IMR-90 (cell line): Measurements from ENCODE around the gene CCNQ.

Source experiments
- CEBPB ChIP-seq: IDR thresholded peaks from 2 replicates; pipeline ENCODE4 v1.6.1; 2012; ENCODE audit warnings: low read depth, low read length, improper control_type of control experiment
- NFE2L2 ChIP-seq: fragments of 150-350 bp; IDR thresholded peaks from 2 replicates; pipeline ENCODE4 v1.6.1; 2016; ENCODE audit warnings: low read depth, mild to moderate bottlenecking, low read length
- POLR2A ChIP-seq: IDR thresholded peaks from 2 replicates; pipeline ENCODE4 v1.6.1; 2012; ENCODE audit warnings: mild to moderate bottlenecking, low read depth, low read length
- RCOR1 ChIP-seq: IDR thresholded peaks from 2 replicates; pipeline ENCODE4 v1.6.1; 2012; ENCODE audit warnings: mild to moderate bottlenecking, low read length, improper control_type of control experiment; ENCODE audit not compliant: insufficient replicate concordance
- RFX5 ChIP-seq: IDR thresholded peaks from 2 replicates; pipeline ENCODE4 v1.8.0; 2012; ENCODE audit warnings: low read depth, mild to moderate bottlenecking, low read length, moderate library complexity
- TF ChIP-seq, protein P1 (sequence below): conservative IDR thresholded peaks from 2 replicates; pipeline ENCODE4 v1.5.1; 2012; ENCODE audit warnings: mild to moderate bottlenecking, low read depth, low read length, improper control_type of control experiment
- TF ChIP-seq, protein P2 (sequence below): fragments of 150-350 bp; IDR thresholded peaks from 2 replicates; pipeline ENCODE4 v1.6.1; 2017; ENCODE audit warnings: mild to moderate bottlenecking, antibody characterized with exemption, low read length, low read depth

DNA sequence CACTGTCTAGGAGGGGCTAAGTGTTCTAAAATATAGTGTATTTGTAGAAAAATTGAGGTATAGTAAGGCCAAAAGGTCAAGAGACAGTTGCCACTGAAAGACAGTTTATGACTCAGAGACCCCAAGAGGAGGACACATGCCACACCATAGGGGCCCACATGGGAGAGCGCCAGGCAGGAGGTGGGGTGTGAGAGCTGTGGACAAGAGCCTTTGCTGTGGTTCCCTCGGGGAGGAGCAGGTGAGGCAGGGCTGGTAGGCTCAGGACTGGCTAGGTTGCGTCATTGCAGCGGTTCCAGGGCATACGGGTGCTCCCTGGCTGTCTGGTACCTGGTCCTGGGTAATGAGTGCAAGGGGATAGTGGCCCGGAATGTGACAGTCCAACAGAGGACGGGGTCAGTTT is 37.6 kb downstream of the CCNQ start:
- TF ChIP-seq, protein P1, sequence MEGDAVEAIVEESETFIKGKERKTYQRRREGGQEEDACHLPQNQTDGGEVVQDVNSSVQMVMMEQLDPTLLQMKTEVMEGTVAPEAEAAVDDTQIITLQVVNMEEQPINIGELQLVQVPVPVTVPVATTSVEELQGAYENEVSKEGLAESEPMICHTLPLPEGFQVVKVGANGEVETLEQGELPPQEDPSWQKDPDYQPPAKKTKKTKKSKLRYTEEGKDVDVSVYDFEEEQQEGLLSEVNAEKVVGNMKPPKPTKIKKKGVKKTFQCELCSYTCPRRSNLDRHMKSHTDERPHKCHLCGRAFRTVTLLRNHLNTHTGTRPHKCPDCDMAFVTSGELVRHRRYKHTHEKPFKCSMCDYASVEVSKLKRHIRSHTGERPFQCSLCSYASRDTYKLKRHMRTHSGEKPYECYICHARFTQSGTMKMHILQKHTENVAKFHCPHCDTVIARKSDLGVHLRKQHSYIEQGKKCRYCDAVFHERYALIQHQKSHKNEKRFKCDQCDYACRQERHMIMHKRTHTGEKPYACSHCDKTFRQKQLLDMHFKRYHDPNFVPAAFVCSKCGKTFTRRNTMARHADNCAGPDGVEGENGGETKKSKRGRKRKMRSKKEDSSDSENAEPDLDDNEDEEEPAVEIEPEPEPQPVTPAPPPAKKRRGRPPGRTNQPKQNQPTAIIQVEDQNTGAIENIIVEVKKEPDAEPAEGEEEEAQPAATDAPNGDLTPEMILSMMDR: no peak
- TF ChIP-seq POLR2A: no peak
- no peak for TF ChIP-seq RFX5
- TF ChIP-seq CEBPB: no peak
- no peak for TF ChIP-seq RCOR1
- no peak for TF ChIP-seq NFE2L2
- TF ChIP-seq, protein P2, sequence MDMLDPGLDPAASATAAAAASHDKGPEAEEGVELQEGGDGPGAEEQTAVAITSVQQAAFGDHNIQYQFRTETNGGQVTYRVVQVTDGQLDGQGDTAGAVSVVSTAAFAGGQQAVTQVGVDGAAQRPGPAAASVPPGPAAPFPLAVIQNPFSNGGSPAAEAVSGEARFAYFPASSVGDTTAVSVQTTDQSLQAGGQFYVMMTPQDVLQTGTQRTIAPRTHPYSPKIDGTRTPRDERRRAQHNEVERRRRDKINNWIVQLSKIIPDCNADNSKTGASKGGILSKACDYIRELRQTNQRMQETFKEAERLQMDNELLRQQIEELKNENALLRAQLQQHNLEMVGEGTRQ: no peak
